HG03025 (cell line): ENCODE measurements around the gene OR52A1.

Experiments
- ATAC-seq: cut with Tn5 transposase; IDR thresholded peaks from one replicate; pipeline ENCODE4 v1.9.1; 2021; ENCODE audit warnings: mild to moderate bottlenecking, moderate library complexity; ENCODE audit not compliant: unreplicated experiment, low FRiP score

The OR52A1 gene

DNA sequence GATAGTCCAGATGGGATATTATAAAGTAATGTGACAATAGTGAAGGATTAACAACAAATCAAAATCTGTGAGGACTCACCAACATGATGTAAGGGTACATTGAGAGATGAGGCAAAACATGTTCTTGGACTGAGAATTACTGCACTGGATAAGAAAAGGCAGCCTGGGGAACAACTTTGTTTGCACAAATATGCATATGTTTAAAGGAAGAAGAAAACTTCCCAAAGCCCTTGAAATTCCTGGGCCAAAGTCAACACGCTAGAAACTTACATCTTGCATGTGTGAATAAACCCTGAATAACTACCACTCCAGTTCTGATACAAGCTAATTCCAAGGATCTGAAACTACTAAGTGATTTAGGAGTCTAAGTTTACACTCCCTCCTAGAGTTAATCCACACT is 17.5 kb downstream of the OR52A1 start:
- ATAC-seq, result no peak

DNA sequence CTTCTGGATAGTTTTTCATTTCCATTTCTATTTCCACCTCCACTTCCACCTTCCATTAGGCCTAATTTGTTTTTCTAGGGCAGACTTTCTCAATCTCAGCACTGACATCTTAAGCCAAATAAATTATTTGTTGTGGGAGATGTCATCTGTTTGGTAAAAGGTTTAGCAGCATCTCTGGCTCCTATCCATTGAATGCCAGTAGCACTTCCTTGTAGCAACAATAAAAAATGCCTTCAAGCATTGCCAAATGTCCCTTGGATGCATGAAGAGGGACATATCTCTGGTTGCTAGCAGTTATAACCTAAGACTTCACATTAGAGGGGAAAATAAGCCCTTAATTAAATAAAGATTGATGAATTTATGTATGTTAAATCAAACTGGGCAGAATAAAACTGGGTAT is 18.3 kb downstream of the OR52A1 start:
- ATAC-seq, result no peak

DNA sequence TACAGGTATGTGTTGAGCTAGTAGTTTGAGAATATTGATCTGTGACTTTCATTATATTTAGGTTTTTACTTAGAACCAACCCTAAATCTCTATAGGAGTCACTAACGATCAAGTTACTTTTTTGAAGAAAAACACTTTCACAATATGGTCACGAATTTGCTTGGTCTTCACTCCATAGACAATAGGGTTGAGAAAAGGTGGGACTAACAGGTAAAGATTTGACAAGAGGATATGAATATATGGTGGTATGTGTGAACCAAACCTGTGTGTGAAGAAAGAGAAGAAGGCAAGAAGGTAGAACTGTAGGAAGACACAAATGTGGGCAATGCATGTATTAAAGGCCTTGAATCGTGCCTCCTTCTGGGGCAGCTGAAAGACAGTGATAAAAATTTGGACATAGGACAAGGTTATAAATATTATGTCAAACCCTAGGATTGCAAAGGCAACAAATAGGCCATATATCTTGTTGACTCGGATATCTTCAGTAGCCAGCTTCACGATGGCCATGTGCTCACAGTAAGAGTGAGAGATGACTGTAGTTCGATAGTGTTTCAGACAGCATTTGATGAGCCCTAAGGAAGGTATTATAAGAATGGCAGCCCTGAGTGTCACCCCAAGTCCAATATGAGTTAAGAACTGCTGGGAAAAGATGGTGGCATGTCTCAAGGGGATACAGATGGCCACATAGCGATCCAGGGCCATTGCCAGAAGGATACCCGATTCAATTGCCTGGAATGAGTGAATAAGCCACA is 22.8 kb downstream of the OR52A1 start:
- ATAC-seq, result no peak

DNA sequence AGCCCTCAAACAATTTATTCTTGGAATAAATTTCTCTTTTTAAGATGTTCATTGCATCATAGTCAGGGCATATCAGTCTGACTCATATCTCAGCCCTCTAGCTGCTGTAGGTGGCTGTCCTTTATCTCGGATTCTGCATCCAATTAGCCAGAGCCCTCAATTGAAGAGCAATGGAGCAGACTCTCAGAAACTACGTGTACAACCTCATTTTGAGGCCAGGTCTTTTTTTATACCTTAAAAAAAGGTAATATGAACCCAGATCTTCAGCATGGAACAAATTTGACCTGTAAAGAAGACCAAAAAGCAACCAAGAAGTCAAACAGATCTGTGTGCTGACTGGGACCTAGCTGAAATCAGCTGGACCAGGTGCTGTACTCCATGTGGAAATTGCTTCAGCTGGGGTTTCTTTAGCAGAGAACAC is 25.1 kb downstream of the OR52A1 start:
- ATAC-seq, result no peak

DNA sequence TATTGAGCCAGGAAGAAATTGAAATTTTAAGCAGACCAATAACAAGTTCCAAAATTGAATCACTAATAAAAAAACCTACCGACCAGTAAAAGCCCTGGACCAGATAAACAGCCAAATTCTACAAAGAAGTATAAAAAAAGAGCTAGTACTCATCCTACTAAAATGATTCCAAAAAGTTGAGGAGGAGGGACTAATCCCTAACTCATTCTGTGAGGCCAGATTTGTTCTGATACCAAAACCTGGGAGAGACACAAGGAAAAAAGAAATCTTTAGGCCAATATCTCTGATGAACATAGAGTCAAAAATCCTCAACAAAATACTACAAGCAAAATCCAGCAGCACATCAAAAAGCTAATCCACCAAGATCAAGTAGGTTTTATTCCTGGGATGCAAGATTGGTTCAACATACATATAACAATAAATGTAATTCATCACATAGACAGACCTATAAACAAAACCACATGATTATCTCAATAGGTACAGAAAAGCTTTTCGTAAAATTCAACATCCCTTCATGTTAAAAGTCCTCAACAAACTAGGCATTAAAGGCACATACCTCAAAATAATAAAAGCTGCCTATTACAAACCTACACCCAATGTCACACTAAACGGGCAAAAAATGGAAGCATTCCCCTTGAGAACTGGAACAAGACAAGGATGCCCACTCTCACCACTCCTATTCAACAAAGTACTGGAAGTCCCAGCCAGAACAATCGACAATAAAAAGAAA is 29.5 kb downstream of the OR52A1 start:
- no peak for ATAC-seq

DNA sequence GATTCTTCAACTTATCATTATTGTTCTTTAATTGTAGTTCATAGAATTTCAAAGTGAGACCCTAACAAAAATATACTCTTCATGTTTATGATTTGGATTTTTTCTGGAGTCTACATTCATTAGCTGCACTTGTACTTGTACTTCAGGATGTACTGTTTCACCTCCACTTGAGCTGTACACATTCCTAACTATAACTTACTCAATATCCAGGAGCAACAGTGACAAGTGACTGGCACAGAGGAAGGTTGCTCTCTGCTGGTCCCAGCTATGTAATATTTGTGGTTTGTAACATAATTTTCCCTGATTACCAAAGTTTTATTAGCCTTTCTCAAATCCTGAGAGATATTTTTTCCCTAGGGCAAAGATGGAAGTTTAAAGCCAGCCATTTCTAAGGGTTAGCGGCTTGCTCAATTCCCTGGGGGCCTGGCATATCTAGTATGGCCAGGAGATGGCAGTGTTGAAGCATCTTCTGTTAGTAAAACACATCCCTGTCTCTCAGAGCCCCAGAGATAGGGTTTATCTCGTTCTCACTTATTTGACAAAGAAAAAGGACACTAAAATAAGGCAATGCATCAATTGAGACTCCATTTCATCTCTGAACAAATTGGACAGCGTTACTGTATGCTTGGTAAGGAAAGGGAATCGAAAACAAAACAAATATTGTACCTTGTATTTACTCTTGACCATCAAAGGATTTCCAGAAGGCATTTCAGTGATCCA is 30.6 kb downstream of the OR52A1 start:
- ATAC-seq, result peak; percentile 80

DNA sequence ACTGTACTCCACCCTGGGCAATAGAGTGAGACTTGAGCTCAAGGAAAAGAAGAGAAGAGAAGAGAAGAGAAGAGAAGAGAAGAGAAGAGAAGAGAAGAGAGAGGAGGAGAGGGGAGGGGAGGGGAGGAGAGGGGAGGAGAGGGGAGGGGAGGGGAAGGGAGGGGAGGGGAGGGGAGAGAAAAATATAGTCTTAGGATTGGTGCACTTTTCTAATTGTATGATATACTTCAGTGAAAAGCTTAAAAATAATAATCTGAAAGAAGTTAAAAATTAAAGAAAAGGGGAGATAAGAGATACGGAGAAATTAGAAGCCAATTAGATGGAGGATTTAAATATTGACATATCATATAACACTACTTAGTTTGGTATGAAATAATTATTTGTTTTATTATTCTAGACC is 35.7 kb downstream of the OR52A1 start:
- ATAC-seq, result no peak

DNA sequence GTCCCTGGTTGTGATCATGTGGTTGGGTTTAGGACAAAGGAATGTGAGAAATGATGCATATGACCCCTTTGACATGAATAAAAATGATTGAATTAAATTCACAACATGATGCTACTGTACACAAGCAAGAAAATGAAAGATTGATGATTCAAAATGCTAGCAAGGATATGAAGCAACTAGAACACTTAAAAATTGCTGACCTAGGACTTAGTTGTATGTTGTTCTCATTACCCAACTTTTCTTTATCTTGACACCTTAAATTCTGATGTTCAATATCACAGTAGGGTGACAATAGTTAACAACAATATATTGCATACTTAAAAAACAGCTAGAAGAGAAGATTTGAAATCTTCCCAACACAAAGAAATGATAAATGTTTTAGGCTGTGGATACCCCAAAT is 37.0 kb downstream of the OR52A1 start:
- no peak for ATAC-seq

DNA sequence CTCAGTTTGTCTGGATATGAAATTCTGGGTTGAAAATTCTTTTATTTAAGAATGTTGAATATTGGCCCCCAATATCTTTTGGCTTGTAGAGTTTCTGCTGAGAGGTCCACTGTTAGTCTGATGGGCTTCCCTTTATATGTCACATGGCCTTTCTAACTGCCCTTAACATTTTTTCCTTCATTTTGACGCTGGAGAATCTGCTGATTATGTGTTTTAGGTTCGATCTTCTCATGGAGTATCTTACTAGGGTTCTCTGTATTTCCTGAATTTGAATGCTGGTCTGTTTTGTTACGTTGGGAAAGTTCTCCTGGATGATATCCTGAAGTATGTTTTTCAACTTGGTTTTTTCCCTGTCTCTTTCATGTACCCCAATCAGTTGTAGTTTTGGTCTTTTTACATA is 39.2 kb downstream of the OR52A1 start:
- ATAC-seq, result no peak

DNA sequence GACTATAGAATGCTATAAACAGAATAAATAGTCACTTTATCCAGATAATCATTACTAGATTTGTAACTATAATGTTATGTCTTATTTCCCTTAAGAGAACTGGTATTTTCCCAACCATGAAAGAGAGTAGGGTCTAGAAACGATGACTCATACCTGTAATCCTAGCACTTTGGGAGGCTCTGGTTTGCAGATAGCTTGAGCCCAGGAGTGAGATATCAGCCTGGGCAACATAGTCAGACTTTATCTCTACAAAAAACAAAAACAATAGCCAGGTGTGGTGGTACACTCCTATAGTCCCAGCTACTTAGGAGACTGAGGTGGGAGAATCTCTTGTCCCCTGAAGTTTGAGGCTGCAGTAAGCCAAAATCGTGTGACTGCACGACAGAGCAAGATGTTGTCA is 47.3 kb downstream of the OR52A1 start:
- ATAC-seq, result no peak

DNA sequence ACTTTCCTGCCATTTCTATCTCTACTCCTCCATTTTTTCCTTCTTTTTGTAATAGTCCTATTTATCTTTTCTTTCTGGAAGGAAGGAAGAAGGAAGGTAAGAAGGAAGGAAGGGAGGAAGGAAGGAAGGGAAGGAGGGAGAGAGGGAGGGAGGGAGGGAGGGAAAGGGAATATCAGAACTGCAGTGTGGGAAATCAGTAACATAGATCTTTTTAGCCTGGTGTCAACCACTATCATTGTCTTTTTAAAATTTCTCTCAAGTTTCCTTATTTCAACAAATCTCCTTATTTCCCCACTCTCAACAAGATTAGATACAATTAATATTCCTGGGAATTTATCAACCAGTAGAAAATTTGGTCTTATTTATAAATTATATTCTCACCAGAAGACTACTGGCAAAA is 51.5 kb downstream of the OR52A1 start:
- ATAC-seq, result no peak

DNA sequence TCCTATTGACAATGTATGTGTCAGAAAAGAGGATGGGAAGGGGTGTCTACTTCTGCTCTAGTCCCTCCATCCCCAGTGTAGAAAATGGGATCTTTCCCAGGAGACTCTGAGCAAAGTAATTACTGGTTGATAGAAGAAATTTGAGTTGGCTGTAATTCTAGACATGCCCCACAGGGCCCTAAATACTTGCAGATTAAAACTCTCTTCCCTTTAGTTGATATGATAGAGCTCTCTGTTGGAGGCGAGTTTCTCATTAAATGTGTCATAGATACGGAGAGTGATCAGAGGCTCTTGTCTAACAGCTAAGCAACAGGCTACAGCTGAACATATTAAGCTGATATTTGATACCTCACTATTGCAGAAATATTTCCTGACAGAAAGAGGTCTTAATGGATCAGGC is 52.3 kb downstream of the OR52A1 start:
- no peak for ATAC-seq

DNA sequence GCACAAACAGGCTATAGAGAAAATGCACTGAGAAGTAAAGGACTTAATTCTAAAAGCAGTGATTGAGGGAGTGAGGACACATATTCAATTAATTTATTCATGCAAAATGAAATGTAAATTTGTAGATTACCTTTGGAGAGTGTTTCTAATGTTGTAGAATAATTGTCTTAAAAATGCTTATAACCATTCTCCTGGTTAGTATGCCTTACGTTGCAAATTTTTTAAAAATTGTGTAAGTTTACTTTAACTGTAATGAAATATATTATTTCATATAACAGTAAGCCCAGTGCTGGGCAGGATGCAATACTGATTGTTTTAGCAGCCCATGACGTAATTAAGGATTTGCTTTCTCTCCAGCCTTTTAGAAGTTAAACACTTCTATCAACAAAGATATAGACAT is 58.5 kb downstream of the OR52A1 start:
- ATAC-seq, result no peak
